ENCODE measurements around the gene SLC6A11.

DNA sequence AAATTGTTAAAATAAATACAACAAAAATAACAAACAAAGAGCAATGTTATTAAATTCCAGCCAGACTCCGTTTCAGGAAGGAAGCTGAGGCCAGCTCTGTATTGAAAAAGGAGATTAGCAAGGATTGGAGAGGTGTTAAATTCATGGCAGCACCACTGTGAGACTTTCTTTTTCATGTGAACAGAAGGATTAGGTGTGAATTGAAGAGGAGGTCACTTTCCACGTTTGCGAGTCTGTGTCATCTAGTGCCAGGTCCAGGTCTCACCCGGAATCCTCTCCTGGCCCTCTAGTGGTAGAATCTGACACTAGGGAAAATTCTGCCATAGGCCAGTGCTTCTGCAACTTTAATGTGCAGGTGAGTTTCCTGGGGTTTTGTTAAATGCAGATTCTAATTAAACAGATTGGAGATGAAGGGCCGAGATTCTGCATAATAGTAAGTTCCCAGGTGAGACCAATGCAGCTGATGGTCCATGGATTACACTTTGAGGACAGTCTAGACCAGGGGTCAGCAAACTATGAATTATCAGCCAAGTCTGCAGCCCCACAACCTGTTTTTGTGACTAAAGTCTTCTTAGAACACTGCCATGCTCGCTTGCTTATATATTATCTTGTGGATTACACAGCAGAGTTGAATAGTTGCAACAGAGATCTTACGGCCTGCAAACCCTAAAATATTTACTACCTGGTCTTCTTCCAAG lies 167.3 kb downstream of the SLC6A11 start:
- TF ChIP-seq, protein P1, sequence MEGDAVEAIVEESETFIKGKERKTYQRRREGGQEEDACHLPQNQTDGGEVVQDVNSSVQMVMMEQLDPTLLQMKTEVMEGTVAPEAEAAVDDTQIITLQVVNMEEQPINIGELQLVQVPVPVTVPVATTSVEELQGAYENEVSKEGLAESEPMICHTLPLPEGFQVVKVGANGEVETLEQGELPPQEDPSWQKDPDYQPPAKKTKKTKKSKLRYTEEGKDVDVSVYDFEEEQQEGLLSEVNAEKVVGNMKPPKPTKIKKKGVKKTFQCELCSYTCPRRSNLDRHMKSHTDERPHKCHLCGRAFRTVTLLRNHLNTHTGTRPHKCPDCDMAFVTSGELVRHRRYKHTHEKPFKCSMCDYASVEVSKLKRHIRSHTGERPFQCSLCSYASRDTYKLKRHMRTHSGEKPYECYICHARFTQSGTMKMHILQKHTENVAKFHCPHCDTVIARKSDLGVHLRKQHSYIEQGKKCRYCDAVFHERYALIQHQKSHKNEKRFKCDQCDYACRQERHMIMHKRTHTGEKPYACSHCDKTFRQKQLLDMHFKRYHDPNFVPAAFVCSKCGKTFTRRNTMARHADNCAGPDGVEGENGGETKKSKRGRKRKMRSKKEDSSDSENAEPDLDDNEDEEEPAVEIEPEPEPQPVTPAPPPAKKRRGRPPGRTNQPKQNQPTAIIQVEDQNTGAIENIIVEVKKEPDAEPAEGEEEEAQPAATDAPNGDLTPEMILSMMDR (IDR thresholded peaks at IDR 0.05 in 8 of 11, conservative IDR thresholded peaks at IDR 0.05 in 3 of 11): peak in 9 of 11 experiments; percentile 5 to 70 (median 55)
- TF ChIP-seq POLR2AphosphoS5 (IDR thresholded peaks at IDR 0.05) (no peak), POLR2A (IDR thresholded peaks at IDR 0.05) (no peak)
